Measurements from ENCODE around the gene BLVRB. TPM values are rescaled to one million over a fixed set of nuclear protein-coding genes. Genes with fewer than 3 reads are reported as not detected.

BLVRB gene
- total RNA-seq, 1 donor from 2014 or later = 132 TPM

DNA sequence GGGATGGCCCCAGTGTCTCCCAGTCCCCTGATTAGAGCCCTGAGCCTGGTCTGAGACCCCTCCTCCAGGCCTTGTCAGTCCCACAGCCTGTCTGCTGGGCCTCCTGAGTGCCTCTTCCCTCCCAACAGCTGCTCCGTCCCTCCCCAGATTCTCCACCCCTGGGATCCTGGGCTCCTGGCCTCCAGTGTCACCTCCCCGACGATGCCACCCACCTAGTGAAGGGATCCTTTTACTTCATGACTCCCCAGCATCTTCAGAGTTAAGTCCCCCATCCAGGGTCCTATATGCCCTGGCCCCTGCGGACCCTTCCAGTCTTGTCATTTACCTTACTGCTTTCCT is 47.9 kb downstream of the BLVRB start:
- no peaks in the 10 kb centered on the region for H3K27me3 ChIP-seq
- TF ChIP-seq, protein P1, sequence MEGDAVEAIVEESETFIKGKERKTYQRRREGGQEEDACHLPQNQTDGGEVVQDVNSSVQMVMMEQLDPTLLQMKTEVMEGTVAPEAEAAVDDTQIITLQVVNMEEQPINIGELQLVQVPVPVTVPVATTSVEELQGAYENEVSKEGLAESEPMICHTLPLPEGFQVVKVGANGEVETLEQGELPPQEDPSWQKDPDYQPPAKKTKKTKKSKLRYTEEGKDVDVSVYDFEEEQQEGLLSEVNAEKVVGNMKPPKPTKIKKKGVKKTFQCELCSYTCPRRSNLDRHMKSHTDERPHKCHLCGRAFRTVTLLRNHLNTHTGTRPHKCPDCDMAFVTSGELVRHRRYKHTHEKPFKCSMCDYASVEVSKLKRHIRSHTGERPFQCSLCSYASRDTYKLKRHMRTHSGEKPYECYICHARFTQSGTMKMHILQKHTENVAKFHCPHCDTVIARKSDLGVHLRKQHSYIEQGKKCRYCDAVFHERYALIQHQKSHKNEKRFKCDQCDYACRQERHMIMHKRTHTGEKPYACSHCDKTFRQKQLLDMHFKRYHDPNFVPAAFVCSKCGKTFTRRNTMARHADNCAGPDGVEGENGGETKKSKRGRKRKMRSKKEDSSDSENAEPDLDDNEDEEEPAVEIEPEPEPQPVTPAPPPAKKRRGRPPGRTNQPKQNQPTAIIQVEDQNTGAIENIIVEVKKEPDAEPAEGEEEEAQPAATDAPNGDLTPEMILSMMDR (IDR thresholded peaks at IDR 0.05) = no peak
- H3K4me3 ChIP-seq = no peak overlapping the region
- no peak for DNase-seq
- H3K27ac ChIP-seq = peak overlapping the region; percentile 82
- H3K36me3 ChIP-seq = peaks cover 7% of the 10 kb centered on the region
- H3K4me1 ChIP-seq = peaks cover 58% of the 10 kb centered on the region
- ATAC-seq = no peak
- intact Hi-C loops (cut with DNase I) = no loop called here
- no peaks in the 10 kb centered on the region for H3K9me3 ChIP-seq

DNA sequence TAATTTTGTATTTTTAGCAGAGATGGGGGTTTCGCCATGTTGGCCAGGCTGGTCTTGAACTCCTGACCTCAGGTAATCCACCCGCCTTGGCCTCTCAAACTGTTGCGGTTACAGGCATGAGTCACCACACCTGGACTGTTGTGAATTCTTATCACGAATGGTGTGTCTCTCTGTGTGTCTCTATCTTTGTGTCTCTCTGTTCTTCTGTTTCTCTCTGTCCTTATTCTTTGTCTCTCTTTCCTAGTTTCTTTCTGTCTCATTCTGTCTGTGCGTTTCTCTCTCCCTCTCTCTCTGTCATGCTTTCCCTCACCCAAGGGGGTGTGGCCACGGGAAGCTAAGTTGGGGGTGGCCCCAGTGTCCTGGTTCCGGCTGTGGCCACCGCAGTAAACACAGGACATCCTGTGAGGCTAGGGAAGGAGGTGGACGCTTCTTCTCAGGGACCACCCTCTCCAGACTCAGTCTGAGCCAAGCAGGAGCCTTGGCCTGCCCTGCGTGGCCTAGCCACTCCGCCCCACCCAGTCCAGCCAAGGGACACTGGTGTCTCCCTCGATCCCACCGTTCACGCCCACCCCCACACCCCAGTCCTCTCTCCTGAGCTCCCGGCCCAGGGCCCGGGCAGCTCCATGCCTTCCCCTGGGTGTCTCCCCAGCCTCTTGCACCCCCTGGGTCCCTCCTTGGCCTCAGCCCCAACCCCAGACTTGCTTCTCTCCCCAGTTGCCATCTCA is 48.5 kb downstream of the BLVRB start:
- no peak overlapping the region for H3K4me3 ChIP-seq
- intact Hi-C loops (cut with DNase I) = no loop called here
- ATAC-seq = peak; percentile 23
- peaks cover 53% of the 10 kb centered on the region for H3K4me1 ChIP-seq
- H3K27me3 ChIP-seq = no peaks in the 10 kb centered on the region
- peaks cover 1% of the 10 kb centered on the region for H3K36me3 ChIP-seq
- H3K9me3 ChIP-seq = no peaks in the 10 kb centered on the region
- DNase-seq = no peak
- TF ChIP-seq, protein P1 (IDR thresholded peaks at IDR 0.05) = no peak
- H3K27ac ChIP-seq = peak overlapping the region; percentile 82

- TF ChIP-seq, protein P1 (IDR thresholded peaks at IDR 0.05) = no peak
- ATAC-seq (no peak), DNase-seq (no peak)
- Histone ChIP-seq H3K4me1 (peaks cover 45% of the 10 kb centered on the region), H3K27ac (peak overlapping the region; percentile 82), H3K4me3 (no peak overlapping the region), H3K9me3 (no peaks in the 10 kb centered on the region), H3K36me3 (no peaks in the 10 kb centered on the region), H3K27me3 (no peaks in the 10 kb centered on the region)
- intact Hi-C loops (cut with DNase I) = no loop called here
Observed at GRCh38 chr19:40415768-40416167, 49.8 kb downstream of the BLVRB start.

DNA sequence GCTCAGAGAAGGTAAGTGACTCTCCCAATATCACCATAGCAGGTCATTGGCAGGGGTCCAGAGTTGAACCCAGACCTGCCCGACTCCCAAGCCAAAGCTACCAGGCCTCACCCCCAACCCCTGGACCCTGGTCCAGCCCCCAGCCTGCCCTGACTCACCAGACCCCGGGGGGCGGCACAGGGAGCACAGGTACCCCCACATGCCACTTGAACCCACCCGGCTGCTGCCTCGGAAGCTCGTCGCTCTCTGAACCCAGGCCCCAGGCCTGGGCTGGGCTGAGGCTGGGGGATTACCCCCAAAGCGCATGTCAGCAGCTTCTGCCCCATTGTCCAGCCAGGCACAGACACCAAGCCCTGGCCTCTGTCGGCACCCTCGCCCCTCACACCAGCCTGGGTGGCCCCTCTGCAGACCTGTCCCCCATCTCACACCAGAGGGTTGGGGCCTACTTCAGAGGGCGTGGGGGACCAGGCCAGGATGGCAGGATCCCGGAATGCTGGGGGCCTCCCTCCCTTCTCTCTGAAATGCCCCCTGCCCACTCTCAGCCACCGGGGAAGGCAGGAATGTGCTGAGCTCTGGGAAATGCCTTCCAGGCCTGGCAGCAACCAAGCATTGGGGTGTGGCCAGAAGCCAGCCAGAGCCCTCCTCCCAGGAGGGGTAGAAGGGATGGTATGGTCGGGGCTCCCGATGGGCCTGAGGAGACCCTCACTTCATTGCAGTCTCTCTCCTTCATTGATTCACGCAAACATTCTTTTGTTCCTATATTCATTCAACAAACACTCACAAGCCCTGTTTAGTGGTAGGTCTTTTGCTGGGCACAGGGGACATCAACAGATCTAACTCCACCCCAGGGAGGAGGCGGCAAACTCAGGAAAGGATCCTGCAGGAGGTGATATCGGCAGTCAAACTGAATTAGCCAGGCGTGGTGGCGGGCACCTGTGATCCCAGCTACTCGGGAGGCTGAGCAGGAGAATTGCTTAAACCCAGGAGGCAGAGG is 50.7 kb downstream of the BLVRB start:
- H3K4me1 ChIP-seq = peaks cover 38% of the 10 kb centered on the region
- intact Hi-C loops (cut with DNase I) = no loop called here
- H3K36me3 ChIP-seq = no peaks in the 10 kb centered on the region
- TF ChIP-seq, protein P1 (IDR thresholded peaks at IDR 0.05) = no peak
- peak overlapping the region; percentile 51 for H3K27ac ChIP-seq
- no peak for ATAC-seq
- H3K27me3 ChIP-seq = no peaks in the 10 kb centered on the region
- DNase-seq = no peak
- no peak overlapping the region for H3K4me3 ChIP-seq
- H3K9me3 ChIP-seq = no peaks in the 10 kb centered on the region

- no peaks in the 10 kb centered on the region for H3K27me3 ChIP-seq
- ATAC-seq (peak; percentile 21), DNase-seq (no peak)
- peak within 1 kb of the TSS; percentile 40 for H3K4me3 ChIP-seq
- TF ChIP-seq, protein P1 (IDR thresholded peaks at IDR 0.05) = no peak
- H3K27ac ChIP-seq = peak within 1 kb of the TSS; percentile 72
- no peaks in the 10 kb centered on the region for H3K36me3 ChIP-seq
- H3K9me3 ChIP-seq = no peaks in the 10 kb centered on the region
- intact Hi-C loops (cut with DNase I) = no loop called here
- H3K4me1 ChIP-seq = peaks cover 36% of the 10 kb centered on the region
Observed at GRCh38 chr19:40413291-40413845, 52.2 kb downstream of the BLVRB start, which contains the start of gene PRX. Gene PRX (minus strand): TSS chr19:40413378. CDS start chr19:40407932, 5,446 bp downstream.
